HepG2 (cell line): ENCODE data around the gene LGALS8. TPM values are rescaled to one million over a fixed set of nuclear protein-coding genes. Genes with fewer than 3 reads are reported as not detected.
A peak's percentile ranks its signal among the peaks of the same experiment; 100 is the strongest.

Experiments
- BCL3 ChIP-seq: sonication (generic); formaldehyde crosslinking; IDR thresholded peaks from 2 replicates; pipeline ENCODE4 v1.5.1; 2020; ENCODE audit warnings: mild to moderate bottlenecking, missing genetic modification reagents, moderate library complexity
- E2F2 ChIP-seq: sonication (generic); formaldehyde crosslinking; IDR thresholded peaks from 2 replicates; pipeline ENCODE4 v1.4.0; 2020; ENCODE audit warnings: missing genetic modification reagents, borderline replicate concordance
- ELF1 ChIP-seq: sonication (generic); formaldehyde crosslinking; IDR thresholded peaks from 2 replicates; pipeline ENCODE4 v1.4.0; 2020; ENCODE audit warnings: missing genetic modification reagents
- FOXO1 ChIP-seq: sonication (generic); formaldehyde crosslinking; IDR thresholded peaks from 2 replicates; pipeline ENCODE4 v1.4.0; 2020; ENCODE audit warnings: missing genetic modification reagents
- GATAD1 ChIP-seq: IDR thresholded peaks from 2 replicates; pipeline ENCODE4 v1.6.1; 2016; ENCODE audit warnings: missing genetic modification reagents, missing compliant biosample characterization
- KDM5B ChIP-seq: sonication (generic); formaldehyde crosslinking; IDR thresholded peaks from 2 replicates; pipeline ENCODE4 v1.4.0; 2020; ENCODE audit warnings: missing genetic modification reagents, mild to moderate bottlenecking, borderline replicate concordance
- MAZ ChIP-seq, 2 experiments: sonication (generic) in 1 of 2; formaldehyde crosslinking in 1 of 2; IDR thresholded peaks; 2 replicates each; pipeline versions ENCODE4 v1.5.0 to v1.6.1; 2012 to 2020; ENCODE audit warnings: low read depth in 2 of 2, mild to moderate bottlenecking in 2 of 2, borderline replicate concordance in 1 of 2, improper control_type of control experiment in 1 of 2, low read length in 1 of 2, missing genetic modification reagents in 1 of 2, moderate library complexity in 1 of 2
- MED8 ChIP-seq: sonication (generic); formaldehyde crosslinking; IDR thresholded peaks from 2 replicates; pipeline ENCODE4 v1.8.1; 2023; ENCODE audit warnings: mild to moderate bottlenecking, missing genetic modification reagents; ENCODE audit not compliant: insufficient replicate concordance
- NR1H2 ChIP-seq: sonication (generic); formaldehyde crosslinking; IDR thresholded peaks from 2 replicates; pipeline ENCODE4 v1.8.1; 2022; ENCODE audit warnings: low read depth, missing genetic modification reagents, borderline replicate concordance
- POLR2A ChIP-seq, 2 experiments: IDR thresholded peaks; 2 replicates each; pipeline ENCODE4 v1.6.1; 2011; ENCODE audit warnings: low read depth in 2 of 2, low read length in 2 of 2, mild to moderate bottlenecking in 1 of 2, moderate library complexity in 1 of 2; ENCODE audit not compliant: insufficient read depth in 1 of 2
- RNF219 ChIP-seq: sonication (generic); formaldehyde crosslinking; IDR thresholded peaks from 2 replicates; pipeline ENCODE4 v1.5.0; 2020; ENCODE audit warnings: mild to moderate bottlenecking, missing genetic modification reagents
- SALL1 ChIP-seq: sonication (generic); formaldehyde crosslinking; IDR thresholded peaks from 2 replicates; pipeline ENCODE4 v1.8.0; 2022; ENCODE audit warnings: mild to moderate bottlenecking, missing genetic modification reagents
- TERF1 ChIP-seq: sonication (generic); formaldehyde crosslinking; IDR thresholded peaks from 2 replicates; pipeline ENCODE4 v1.8.0; 2022; ENCODE audit warnings: mild to moderate bottlenecking, missing genetic modification reagents, moderate library complexity
- ZFP37 ChIP-seq: sonication (generic); formaldehyde crosslinking; IDR thresholded peaks from 2 replicates; pipeline ENCODE4 v1.4.0; 2020; ENCODE audit warnings: missing genetic modification reagents, borderline replicate concordance
- ZFP41 ChIP-seq: sonication (generic); formaldehyde crosslinking; IDR thresholded peaks from 2 replicates; pipeline ENCODE4 v1.4.0; 2020; ENCODE audit warnings: mild to moderate bottlenecking, missing genetic modification reagents, borderline replicate concordance
- ZFY ChIP-seq: sonication (generic); formaldehyde crosslinking; IDR thresholded peaks from 2 replicates; pipeline ENCODE4 v1.4.0; 2020; ENCODE audit warnings: missing genetic modification reagents
- ZNF143 ChIP-seq: sonication (generic); formaldehyde crosslinking; IDR thresholded peaks from 2 replicates; pipeline ENCODE4 v1.4.0; 2020; ENCODE audit warnings: missing genetic modification reagents
- ZNF503 ChIP-seq: sonication (generic); formaldehyde crosslinking; IDR thresholded peaks from 2 replicates; pipeline ENCODE4 v1.4.0; 2020; ENCODE audit warnings: missing genetic modification reagents
- polyA plus RNA-seq, 8 experiments: library from polyadenylated mRNA; depleted of rRNA in 3 of 8; stranded (reverse) in 7 of 8; unstranded in 1 of 8; fragments of >200 nt; fragmentation: Illumina TruSeq in 4 of 8; extraction: Trizol in 4 of 8; gene quantifications; 2 replicates each; pipeline versions ENCODE4 v1.2.1 to v1.2.3, GENCODE V29; 2011 to 2016; ENCODE audit warnings: low read depth in 4 of 8, missing spikeins in 1 of 8, mixed read lengths in 1 of 8; ENCODE audit not compliant: insufficient read depth in 1 of 8
- total RNA-seq, 5 experiments: library from RNA; depleted of rRNA; stranded (reverse); fragments of >200 nt; fragmentation: Illumina TruSeq; extraction: Trizol; gene quantifications; 2 replicates each; pipeline ENCODE4 v1.2.3, GENCODE V29; 2016; ENCODE audit warnings: low read depth in 1 of 5

LGALS8 gene
- total and polyA plus RNA-seq, 2 of the 13 experiments (the other 11 are each of a cell fraction or from before 2014, with no cell fraction given) = 29.3 to 185 TPM

GRCh38 chr1:236523704-236524141 lies at the start of gene LGALS8 (continued):
- TF ChIP-seq ELF1 (CRISPR knock-in tag) (peak; percentile 43), SALL1 (CRISPR knock-in tag) (peak; percentile 45), FOXO1 (no peak), E2F2 (CRISPR knock-in tag) (0 out of 2 replicates have a peak, but pooled peaks have one; percentile 64), NR1H2 (CRISPR knock-in tag) (no peak), ZFY (CRISPR knock-in tag) (peak; percentile 76), MED8 (CRISPR knock-in tag) (peak; percentile 71), ZNF503 (0 out of 2 replicates have a peak, but pooled peaks have one; percentile 56), MAZ (IDR thresholded peaks at IDR 0.05; ENCODE audit: borderline replicate concordance, low read depth, low read length) (0 out of 2 replicates have a peak, but pooled peaks have one; percentile 11), MAZ (CRISPR knock-in tag; IDR thresholded peaks at IDR 0.05; ENCODE audit: low read depth) (no peak), ZFP41 (CRISPR knock-in tag) (no peak), GATAD1 (peak; percentile 74), ZFP37 (peak; percentile 51; the same call in 1 of the 2 replicates), BCL3 (CRISPR knock-in tag) (peak; percentile 72), ZNF143 (0 out of 2 replicates have a peak, but pooled peaks have one; percentile 35), TERF1 (CRISPR knock-in tag) (no peak), KDM5B (CRISPR knock-in tag) (peak; percentile 64), RNF219 (CRISPR knock-in tag) (peak; percentile 22), POLR2A (IDR thresholded peaks at IDR 0.05; ENCODE audit: insufficient read depth in 1 of 2, low read depth in 2 of 2, low read length in 2 of 2) (peak in 1 of 2 experiments; percentile 51; a peak in 1 of 4 replicates)
